HG03159 (cell line): ENCODE measurements around the gene CILP2.

Experiments
- ATAC-seq: cut with Tn5 transposase; IDR thresholded peaks from one replicate; pipeline ENCODE4 v1.9.1; 2021; ENCODE audit warnings: mild to moderate bottlenecking, moderate library complexity; ENCODE audit not compliant: unreplicated experiment

Gene CILP2

GRCh38 chr19:19529783-19530422 is 8.2 kb upstream of the CILP2 start:
- no peak for ATAC-seq

- ATAC-seq: no peak
These were observed 7.7 kb upstream of the CILP2 start for GRCh38 chr19:19530423-19530804.

GRCh38 chr19:19530889-19531288 is 7.2 kb upstream of the CILP2 start:
- ATAC-seq: no peak

- no peak for ATAC-seq
These were observed 5.9 kb upstream of the CILP2 start for GRCh38 chr19:19531951-19532805.

GRCh38 chr19:19532806-19533701 is 5.0 kb upstream of the CILP2 start:
- no peak for ATAC-seq

GRCh38 chr19:19533841-19534240 is 4.2 kb upstream of the CILP2 start:
- no peak for ATAC-seq

- ATAC-seq: no peak
These were observed 3.4 kb upstream of the CILP2 start for GRCh38 chr19:19534556-19535265.

- no peak for ATAC-seq
These were observed 2.5 kb upstream of the CILP2 start for GRCh38 chr19:19535311-19536191.

GRCh38 chr19:19537075-19538048 is 703 bp upstream of the CILP2 start:
- ATAC-seq: no peak

GRCh38 chr19:19538785-19539166 is 711 bp downstream of the CILP2 start:
- no peak for ATAC-seq

GRCh38 chr19:19539698-19540063 is 1.6 kb downstream of the CILP2 start:
- ATAC-seq: no peak

- ATAC-seq: no peak
These were observed 2.1 kb downstream of the CILP2 start for GRCh38 chr19:19540064-19540714.

- ATAC-seq: peak; percentile 63
These were observed 2.9 kb downstream of the CILP2 start for GRCh38 chr19:19540715-19541515.

GRCh38 chr19:19541616-19542015 is 3.6 kb downstream of the CILP2 start:
- no peak for ATAC-seq

- ATAC-seq: no peak
These were observed 4.4 kb downstream of the CILP2 start for GRCh38 chr19:19542507-19542906.

GRCh38 chr19:19543101-19543500 is 5.0 kb downstream of the CILP2 start:
- no peak for ATAC-seq

- ATAC-seq: no peak
These were observed 5.6 kb downstream of the CILP2 start for GRCh38 chr19:19543640-19544039.
